NCI-H510A treated with DMSO at 0.1 percent for 48 hours (cell line): Measurements from ENCODE around the gene LMBRD1.

Experiments used
- DNase-seq: peaks from one replicate; lab custom pipeline; 2025; lab: John Stamatoyannopoulos, UW

LMBRD1 gene

DNA sequence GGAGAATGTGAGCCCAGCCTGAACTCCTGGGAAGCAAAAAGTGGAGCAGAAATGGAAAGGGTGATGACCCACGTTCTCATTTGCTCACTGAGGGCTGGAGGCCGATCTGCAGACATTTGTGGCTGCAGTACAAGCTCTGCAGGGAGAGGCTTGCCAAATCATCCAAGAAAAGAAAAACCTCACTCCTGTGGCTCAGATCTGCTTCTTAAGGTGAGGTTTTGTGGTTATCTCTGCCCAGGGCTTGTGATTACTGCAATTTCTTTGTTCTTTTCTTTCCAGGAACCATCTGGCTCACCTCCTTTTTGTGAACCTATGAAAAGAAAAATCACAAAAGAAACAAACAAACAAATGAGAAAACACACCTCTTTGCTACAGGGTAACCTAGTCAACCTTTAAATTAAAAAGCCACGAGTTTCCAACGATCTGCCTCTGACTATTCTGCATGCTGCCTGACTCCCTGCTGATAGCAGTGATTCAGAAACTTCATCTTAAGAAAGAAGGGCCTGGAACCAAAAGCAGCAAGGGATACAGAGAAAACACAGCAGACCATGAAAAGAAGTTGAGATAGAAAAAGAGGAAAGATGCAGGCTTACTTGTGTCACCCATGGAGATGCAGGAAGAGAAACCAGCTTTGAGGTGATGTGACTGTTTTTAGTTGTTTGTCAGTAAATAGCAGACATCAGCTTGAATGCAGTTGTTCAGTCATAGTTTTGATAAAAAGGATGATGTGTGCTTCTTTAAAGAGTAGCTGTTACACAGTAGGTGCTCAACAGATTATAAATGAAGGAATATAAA is 165.1 kb downstream of the LMBRD1 start:
- DNase-seq, result no peak

DNA sequence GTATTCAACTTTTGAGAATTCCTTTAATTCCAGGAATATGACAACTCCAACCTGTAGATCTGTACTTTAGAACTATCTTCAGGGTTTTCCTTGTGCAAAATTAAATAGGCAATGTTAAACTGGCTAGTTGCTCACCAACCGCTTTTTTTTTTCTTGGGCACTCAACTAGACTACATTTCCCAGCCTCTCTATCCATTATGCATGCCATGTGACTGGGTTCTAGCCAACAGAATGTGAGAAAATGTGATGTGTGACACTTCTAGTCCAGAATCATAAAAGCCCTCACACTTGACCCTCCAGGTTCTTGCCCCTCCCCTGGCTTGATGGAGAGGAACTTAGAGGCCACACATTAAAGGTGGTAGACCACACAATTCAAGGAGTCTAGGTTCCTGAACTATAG is 166.0 kb downstream of the LMBRD1 start:
- no peak for DNase-seq

DNA sequence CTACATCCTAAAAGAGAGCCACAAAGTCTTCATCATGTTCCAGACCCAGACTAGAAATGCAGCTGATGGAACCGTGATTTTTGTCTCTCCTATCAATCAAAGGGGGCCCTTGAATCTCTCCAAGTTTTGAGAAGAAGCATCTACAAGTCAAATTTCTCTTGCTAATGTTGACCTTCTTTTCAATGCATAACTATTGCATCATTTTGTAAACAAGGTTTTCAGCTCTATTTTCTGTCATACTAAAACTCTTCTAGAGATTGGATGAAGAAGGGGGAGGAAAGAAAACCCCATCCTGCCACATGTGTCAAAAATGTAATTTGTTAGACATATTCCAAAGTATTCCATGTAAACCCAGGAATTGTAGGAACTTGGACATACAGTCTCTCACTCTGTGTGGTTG is 169.2 kb downstream of the LMBRD1 start:
- DNase-seq, result no peak

DNA sequence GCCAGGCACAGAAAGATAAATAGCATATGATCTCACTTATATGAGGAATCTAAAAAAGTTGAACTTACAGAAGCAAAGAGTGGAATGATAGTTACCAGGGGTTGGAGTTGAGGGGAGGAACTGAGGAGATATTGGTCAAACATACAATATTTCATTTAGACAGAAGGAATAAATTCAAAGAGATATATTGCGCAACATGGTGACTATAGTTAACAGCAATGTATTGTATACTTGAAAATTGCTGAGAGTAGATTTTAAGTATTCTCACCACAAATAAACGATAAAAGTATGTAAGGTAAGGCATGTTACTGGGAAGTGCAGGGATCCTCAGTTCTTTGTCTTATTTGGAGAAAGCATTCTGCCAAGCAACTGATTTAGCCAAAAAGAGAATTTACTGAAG is 171.9 kb downstream of the LMBRD1 start:
- no peak for DNase-seq
